HK-2 (cell line): ENCODE data around the gene TTYH1.
"Not testable (repeated sequence)": the region's sequence is repeated elsewhere in the genome, so short reads cannot be mapped to it uniquely, and the experiment has no call there.

Experiments used
- DNase-seq: peaks from one replicate; pipeline ENCODE4 v3.0.0-alpha.2; 2018; ENCODE audit not compliant: unreplicated experiment

Gene TTYH1

DNA sequence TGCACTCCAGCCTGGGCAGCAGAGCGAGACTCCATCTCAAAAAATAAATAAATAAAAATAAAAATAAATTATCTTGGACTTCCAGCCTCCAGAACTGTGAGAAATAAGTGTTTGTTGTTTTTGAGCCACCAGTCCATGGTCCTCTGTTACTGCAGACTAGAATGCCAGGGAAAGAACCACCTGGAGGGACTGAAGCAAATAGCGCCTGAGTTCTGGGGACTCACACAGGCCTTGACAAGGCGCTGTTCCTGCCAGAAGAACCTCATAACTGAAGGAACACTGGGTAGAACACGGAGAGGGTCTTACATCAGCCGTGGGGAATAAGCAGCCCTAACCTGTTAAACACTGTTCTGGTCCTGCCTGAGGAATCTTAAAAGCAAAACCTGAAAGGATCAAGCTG is 25.4 kb downstream of the TTYH1 start:
- no peak for DNase-seq

DNA sequence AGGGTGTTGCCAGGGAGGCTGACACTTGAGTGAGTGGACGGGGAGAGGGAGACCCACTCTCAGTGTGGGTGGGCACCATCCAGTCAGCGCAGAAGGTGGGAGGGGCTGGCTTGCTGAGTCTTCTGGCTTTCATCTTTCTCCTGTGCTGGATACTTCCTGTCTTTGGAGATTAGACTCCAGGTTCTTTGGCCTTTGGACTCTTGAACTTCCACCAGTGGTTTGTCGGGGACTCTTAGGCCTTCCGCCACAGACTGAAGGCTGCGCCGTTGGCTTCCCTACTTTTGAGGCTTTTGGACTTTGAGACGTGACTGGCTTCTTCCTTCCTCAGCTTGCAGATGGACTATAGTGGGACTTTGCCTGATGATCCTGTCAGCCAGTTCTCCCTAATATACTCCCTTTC is 29.5 kb downstream of the TTYH1 start:
- DNase-seq: no peak

- DNase-seq: not testable (repeated sequence)
These were observed 31.1 kb downstream of the TTYH1 start for GRCh38 chr19:54446349-54446748.

DNA sequence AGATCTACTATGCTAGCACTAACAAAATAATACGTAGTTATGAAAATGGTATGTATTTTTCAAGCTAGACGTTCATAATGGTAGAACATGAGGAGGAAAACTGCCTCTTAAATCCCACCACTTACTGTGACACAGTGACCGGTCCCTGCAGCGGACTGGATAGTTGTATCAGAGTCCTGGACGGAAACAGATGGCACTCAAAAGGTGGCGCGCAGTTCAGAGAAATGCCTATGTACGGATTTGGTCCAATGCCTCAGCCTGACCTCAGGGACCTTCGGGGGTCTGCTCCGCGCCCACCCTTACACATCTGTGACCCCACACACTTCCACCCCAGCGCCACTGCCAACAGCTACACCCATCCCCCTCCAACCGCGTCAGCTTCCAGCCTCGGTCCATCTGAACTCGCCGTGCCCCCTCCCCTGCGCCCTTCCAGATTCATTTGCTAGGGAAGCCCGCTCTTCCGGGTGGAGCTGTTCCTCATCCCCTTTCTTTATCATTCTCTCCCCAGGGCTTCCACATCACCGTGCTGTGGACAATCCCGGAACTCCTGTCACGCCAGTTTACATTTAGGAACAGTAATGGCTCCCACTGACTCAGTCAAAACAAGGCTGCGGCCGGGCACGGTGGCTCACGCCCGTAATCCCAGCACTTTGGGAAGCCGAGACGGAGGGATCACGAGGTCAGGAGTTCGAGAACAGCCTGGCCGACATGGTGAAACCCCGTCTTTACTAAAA is 32.9 kb downstream of the TTYH1 start:
- DNase-seq: peak; percentile 71

DNA sequence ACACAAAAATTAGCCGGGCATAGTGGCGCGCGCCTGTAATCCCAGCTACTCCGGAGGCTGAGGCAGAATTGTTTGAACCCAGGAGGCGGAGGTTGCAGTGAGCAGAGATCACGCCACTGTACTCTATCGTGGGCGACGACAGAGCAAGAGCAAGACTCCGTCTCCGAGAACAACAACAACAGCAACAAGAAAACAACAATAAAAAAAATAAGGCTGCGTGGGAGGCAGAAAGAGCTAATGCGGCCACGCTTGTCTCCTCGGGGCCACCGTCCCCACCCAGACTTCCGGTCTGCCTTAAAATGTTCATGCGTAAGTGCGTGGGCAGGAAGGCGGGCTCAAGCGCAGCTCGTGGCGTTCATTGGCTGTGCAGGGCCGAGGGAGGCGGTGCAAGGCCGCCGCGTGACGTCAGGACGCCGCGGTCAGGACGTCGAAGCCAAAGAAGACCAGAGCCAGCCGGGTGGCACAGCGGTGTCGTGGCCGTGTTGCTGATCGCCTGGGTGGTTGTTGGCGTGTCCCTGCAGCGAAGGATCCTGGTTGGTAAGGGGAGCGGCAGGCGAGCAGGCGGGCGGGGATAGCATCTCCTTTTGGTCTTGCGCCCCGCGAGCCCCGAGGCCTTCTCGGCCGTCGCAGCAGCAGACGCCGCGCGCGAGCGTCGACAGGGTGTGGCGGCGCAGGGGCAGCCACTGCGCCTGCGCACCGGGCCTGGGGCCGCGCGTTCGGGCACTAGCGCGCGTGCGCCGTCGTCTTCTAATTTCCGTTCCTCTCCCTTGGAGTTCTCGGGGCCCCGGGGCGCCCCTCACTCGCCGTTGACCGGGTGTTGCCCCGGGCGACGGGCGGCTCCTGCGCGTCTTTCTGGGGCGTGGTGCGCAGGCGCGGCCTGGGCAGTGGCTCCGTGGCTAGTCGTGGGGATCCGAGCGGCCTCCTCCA is 33.8 kb downstream of the TTYH1 start, which contains the start of gene LENG8:
Gene LENG8, plus strand, starts transcription at position 426 of the 927 bp plus-strand sequence. CDS start 2,146 bp downstream, outside the sequence.
- peak; percentile 99 for DNase-seq

GRCh38 chr19:54449701-54450069 is 34.4 kb downstream of the TTYH1 start:
- no peak for DNase-seq

DNA sequence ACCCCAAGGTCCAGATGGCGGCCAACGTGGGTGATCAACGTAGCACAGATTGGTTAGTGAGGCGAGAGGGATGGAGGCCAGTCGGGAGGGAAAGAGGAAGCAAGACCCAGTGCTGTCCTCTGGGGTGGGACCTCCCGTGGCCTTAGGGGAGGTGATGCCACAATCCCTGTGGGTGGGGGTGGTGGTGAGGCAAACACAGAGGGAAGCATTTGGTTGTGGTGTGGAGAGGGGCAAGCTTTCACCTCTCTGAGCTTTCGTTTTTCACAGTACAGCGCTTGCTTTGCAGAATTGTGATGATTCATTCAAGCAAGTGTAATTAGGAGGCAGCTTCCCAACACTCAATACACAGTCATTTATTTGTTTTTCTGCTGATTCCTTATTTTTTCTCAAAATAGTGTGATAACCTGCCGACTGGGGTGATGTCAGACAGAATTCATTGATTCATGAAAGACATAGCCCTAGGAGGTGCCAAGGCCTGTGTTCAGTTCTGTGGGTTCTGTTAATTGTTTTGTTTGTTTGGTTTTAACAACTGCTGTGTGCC is 36.1 kb downstream of the TTYH1 start:
- no peak for DNase-seq

GRCh38 chr19:54451997-54452396 is 36.7 kb downstream of the TTYH1 start:
- DNase-seq: no peak

DNA sequence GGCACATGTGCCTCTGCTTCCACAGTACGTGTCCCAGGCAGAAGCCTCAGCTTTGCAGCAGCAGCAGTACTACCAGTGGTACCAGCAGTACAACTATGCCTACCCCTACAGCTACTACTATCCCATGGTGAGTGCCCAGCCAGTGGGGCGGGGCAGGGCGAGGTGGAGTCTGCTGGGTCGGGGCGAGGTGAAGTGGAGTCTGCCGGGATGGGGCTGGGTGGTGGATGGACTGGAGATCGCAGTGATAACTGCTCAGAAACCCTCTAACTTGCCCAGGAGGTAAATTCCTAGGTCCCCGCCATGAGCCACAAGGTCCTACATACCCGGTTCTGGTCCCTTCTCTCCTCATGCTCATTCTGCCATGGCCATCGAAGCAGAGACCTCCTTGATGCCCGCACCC is 37.4 kb downstream of the TTYH1 start:
- no peak for DNase-seq

GRCh38 chr19:54453921-54454780 is 38.9 kb downstream of the TTYH1 start:
- no peak for DNase-seq

- no peak for DNase-seq
These were observed 39.8 kb downstream of the TTYH1 start for GRCh38 chr19:54454781-54455675.

- DNase-seq: no peak
These were observed 40.6 kb downstream of the TTYH1 start for GRCh38 chr19:54455786-54456422.

GRCh38 chr19:54456423-54457373 is 41.4 kb downstream of the TTYH1 start:
- no peak for DNase-seq

- DNase-seq: no peak
These were observed 42.7 kb downstream of the TTYH1 start for GRCh38 chr19:54457773-54458647.

DNA sequence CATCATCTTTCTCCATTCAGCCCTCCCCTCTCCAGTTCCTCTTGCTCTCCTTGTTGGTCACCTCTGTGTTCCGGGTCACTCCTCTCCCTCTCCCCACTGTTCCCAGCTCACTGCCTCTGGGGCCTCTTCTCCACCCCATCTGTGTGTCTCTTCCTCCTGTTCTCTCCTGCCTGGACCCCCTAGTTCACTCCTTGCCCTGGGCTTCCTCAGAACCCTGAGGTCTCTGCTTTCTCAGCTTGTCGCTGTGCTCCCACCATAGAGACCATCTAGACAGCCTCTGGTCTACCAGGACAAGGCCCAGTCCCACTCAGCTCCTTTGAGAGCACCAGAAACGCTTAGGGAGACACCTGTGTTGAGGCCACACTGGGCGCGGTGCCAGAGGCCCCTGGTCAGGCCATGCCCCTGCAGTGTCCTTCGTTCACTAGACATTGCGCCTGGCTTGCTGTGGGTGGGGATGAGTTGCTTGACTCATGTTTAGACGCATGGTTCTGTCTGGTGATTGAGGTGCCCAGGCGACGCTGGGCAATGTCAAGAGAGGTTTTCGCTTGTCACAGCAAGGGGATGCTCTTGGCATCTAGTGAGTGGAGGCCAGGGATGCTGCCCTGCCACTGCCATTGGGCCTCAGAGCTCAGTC is 43.5 kb downstream of the TTYH1 start:
- DNase-seq: no peak

DNA sequence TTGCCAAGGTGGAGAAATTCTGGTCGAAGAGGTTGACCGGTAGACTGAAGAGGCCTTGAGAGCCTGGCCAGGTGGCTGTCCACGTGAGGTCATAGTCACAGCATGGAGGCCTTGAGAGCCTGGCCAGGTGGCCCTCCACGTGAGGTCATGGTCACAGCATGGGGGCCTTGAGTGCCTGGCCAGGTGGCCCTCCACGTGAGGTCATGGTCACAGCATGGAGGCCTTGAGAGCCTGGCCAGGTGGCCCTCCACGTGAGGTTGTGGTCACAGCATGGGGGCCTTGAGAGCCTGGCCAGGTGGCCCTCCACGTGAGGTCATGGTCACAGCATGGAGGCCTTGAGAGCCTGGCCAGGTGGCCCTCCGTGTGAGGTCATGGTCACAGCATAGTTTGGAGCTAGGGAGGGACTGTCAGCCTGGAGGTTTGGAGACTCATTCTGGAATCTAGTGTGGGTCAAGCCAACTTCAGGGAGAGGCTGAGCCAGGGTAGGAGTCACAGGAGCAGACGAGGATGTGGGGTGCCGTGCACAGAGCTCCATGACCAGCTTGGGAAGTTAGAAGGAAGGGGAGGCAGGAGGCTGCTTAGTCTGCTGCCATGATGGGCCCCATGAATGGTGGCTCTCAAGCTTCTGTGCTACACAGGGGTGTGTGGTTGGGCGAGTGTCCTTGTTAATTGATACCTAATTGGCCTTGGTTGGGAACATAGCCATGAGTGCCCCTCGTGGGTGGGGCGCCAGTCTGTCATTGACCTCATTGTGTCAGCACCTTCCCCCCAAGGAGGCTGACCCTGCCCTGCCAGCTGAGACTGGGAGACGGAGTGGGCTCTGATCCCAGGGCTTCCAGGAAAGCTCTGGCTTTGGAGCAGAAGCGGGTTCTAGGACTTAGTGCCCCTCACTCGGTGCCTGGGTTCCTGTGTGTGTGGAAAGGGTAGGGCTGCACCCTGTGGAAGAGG is 44.3 kb downstream of the TTYH1 start:
- DNase-seq: no peak
